ENCODE measurements around the gene DHRS7B. TPM values are rescaled to one million over a fixed set of nuclear protein-coding genes. Genes with fewer than 3 reads are reported as not detected.

DHRS7B gene
- total RNA-seq, 4 donors from 2014 or later: 24.0 to 30.3 (median 28.8) TPM

- 87% methylated on average over 4 of the region's 5 CpGs for WGBS
Observed at GRCh38 chr17:21196126-21196525, 69.4 kb downstream of the DHRS7B start.

DNA sequence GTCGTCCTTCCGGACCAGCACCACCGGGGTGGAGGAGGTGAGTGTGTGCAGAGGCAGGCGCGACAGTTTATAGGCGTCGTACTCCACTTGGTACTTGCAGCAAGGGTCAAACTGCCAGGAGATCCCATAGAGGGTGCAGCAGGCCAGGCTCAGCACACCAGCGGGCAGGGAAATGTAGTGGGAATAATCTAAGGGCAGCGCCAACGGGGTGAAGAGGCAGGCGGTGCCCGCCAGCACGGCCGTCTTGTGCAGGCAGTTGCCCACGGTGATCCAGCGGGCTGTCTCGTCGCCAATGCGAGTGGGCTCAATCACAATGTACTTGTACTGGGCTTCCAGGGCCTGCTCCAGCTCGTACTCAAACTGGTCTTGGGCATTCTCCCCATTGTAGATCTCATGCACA, 71.6 kb downstream of the DHRS7B start:
- no peaks in the 10 kb centered on the region for H3K9me3 ChIP-seq
- DNase-seq (ENCODE audit: extremely low spot score): no peak
- H3K27me3 ChIP-seq: no peaks in the 10 kb centered on the region
- TF ChIP-seq EP300 (IDR thresholded peaks at IDR 0.05) (no peak), CTCF (IDR thresholded peaks at IDR 0.05) (no peak), POLR2AphosphoS5 (IDR thresholded peaks at IDR 0.05) (no peak), POLR2A (IDR thresholded peaks at IDR 0.05; ENCODE audit: low read depth) (no peak)
- 98% methylated on average over 11 of the region's 20 CpGs for WGBS
- H3K4me3 ChIP-seq: no peak overlapping the region
- H3K4me1 ChIP-seq: peaks cover 50 to 61% (median 58%) of the 10 kb centered on the region in 4 donors
- intact Hi-C loops (cut with DNase I): no loop called here
- H3K27ac ChIP-seq (replicated peaks in 1 of 4): no peak overlapping the region
- peaks cover 15 to 35% (median 24%) of the 10 kb centered on the region in 4 donors for H3K36me3 ChIP-seq

More at GRCh38 chr17:21196126-21196525, 69.4 kb downstream of the DHRS7B start:
- TF ChIP-seq CTCF (IDR thresholded peaks at IDR 0.05) (no peak), POLR2A (IDR thresholded peaks at IDR 0.05; ENCODE audit: low read depth) (no peak), EP300 (IDR thresholded peaks at IDR 0.05) (no peak), POLR2AphosphoS5 (IDR thresholded peaks at IDR 0.05) (no peak)
- no peak for DNase-seq (ENCODE audit: extremely low spot score)
- Histone ChIP-seq H3K27ac (replicated peaks in 1 of 4) (no peak overlapping the region), H3K9me3 (no peaks in the 10 kb centered on the region), H3K4me1 (peaks cover 30 to 45% (median 45%) of the 10 kb centered on the region in 4 donors), H3K27me3 (no peaks in the 10 kb centered on the region), H3K4me3 (no peak overlapping the region), H3K36me3 (peaks cover 15 to 40% (median 29%) of the 10 kb centered on the region in 4 donors)
- intact Hi-C loops (cut with DNase I): no loop called here

DNA sequence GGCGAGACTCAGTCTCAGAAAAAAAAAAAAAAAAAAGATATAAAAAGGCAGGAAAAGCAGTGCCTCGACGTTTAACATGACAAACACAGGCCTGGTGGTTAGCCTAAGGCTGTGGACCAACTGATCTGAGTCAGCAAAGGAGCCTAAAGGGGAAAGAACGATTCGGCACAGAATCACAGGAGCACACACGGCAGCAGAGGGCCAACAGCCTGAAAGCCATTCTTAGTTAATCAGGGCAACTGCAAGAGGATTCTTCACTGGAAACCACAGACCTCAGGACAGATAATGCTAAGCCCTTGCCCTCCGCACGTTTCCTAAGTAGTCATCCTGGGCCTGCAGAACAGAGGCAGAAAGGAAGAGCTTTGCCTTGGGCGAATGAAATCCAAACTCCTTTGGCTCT, 72.5 kb downstream of the DHRS7B start:
- no peaks in the 10 kb centered on the region for H3K9me3 ChIP-seq
- no peak overlapping the region for H3K27ac ChIP-seq (replicated peaks in 1 of 4)
- 57% methylated on average over 9 of the region's 9 CpGs for WGBS
- H3K36me3 ChIP-seq: peaks cover 15 to 35% (median 24%) of the 10 kb centered on the region in 4 donors
- TF ChIP-seq POLR2AphosphoS5 (IDR thresholded peaks at IDR 0.05): no peak
- no peak for TF ChIP-seq CTCF (IDR thresholded peaks at IDR 0.05)
- no peak for TF ChIP-seq EP300 (IDR thresholded peaks at IDR 0.05)
- no peak for TF ChIP-seq POLR2A (IDR thresholded peaks at IDR 0.05; ENCODE audit: low read depth)
- intact Hi-C loops (cut with DNase I): no loop called here
- no peaks in the 10 kb centered on the region for H3K27me3 ChIP-seq
- peaks cover 51 to 63% (median 60%) of the 10 kb centered on the region in 4 donors for H3K4me1 ChIP-seq
- no peak for DNase-seq (ENCODE audit: extremely low spot score)
- H3K4me3 ChIP-seq: no peak overlapping the region

DNA sequence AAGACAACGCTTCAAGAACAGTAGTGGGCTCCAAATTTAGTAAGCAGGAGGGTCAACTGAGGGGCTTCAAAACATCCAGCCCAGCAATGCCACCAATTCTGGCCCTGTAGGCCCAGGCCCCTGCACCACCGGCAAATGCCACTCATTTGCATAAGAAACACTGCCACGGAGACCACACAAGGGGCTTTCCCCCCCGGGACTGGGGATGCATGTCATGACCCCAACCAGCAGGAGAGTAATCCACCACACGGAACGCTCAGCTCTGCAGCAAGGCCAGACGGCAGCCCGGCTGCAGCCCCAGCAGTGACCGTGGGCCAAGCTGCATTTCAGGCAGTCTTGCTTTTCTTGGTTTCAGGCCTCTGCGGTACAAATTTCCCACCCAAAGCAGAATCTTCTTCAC, 73.1 kb downstream of the DHRS7B start:
- H3K9me3 ChIP-seq: no peaks in the 10 kb centered on the region
- no peaks in the 10 kb centered on the region for H3K27me3 ChIP-seq
- intact Hi-C loops (cut with DNase I): no loop called here
- H3K36me3 ChIP-seq: peaks cover 15 to 35% (median 24%) of the 10 kb centered on the region in 4 donors
- H3K4me1 ChIP-seq: peaks cover 51 to 63% (median 61%) of the 10 kb centered on the region in 4 donors
- 77% methylated on average over 10 of the region's 10 CpGs for whole genome bisulfite sequencing
- TF ChIP-seq POLR2A (IDR thresholded peaks at IDR 0.05; ENCODE audit: low read depth): no peak
- TF ChIP-seq CTCF (IDR thresholded peaks at IDR 0.05): no peak
- no peak for DNase-seq (ENCODE audit: extremely low spot score)
- H3K27ac ChIP-seq (replicated peaks in 1 of 4): no peak overlapping the region
- H3K4me3 ChIP-seq: no peak overlapping the region

Data from esophagus muscularis mucosa (tissue), 4 donors.